Esophagus (tissue), 2 donors: ENCODE measurements around the gene CHMP1B. TPM values are rescaled to one million over a fixed set of nuclear protein-coding genes. Genes with fewer than 3 reads are reported as not detected.

Source experiments
- H3K27ac ChIP-seq, 2 donors: one replicate each; pipeline ENCODE4 v1.5.1; 2013; ENCODE audit warnings: low read depth in 2 of 2, mild to moderate bottlenecking in 2 of 2, inconsistent platforms in 1 of 2, low read length in 1 of 2, moderate library complexity in 1 of 2
- H3K27me3 ChIP-seq, 2 donors: one replicate each; pipeline ENCODE4 v1.6.1; 2013; ENCODE audit warnings: low read length in 2 of 2, control low read depth in 1 of 2, mild to moderate bottlenecking in 1 of 2; ENCODE audit not compliant: insufficient read depth in 2 of 2, control insufficient read depth in 1 of 2
- H3K36me3 ChIP-seq, 2 donors: one replicate each; pipeline ENCODE4 v1.6.1; 2013; ENCODE audit warnings: low read length in 1 of 2; ENCODE audit not compliant: control insufficient read depth in 2 of 2, insufficient read depth in 2 of 2
- H3K4me1 ChIP-seq, 2 donors: one replicate each; pipeline ENCODE4 v1.6.1; 2013; ENCODE audit warnings: low read length in 1 of 2; ENCODE audit not compliant: control insufficient read depth in 2 of 2, insufficient read depth in 2 of 2
- H3K4me3 ChIP-seq, 2 donors: one replicate each; pipeline ENCODE4 v1.5.1; 2013; ENCODE audit warnings: low read length in 2 of 2, mild to moderate bottlenecking in 2 of 2, low read depth in 1 of 2, moderate library complexity in 1 of 2
- H3K9me3 ChIP-seq, 2 donors: one replicate each; pipeline ENCODE4 v1.6.1; 2013; ENCODE audit warnings: mild to moderate bottlenecking in 2 of 2, low read depth in 1 of 2, low read length in 1 of 2, moderate library complexity in 1 of 2; ENCODE audit not compliant: control insufficient read depth in 2 of 2, insufficient read depth in 1 of 2
- WGBS, 2 donors: extraction: QIAGEN DNeasy Blood & Tissue Kit; methylation state at CpG; one replicate each; pipeline ENCODE4 v1.1.7; 2013; 5-methylcytosine and 5-hydroxymethylcytosine counted together
- polyA plus RNA-seq, 2 donors: library from polyadenylated mRNA; stranded (reverse); fragments of 200-250 nt; gene quantifications; one replicate each; pipeline ENCODE4 v1.2.3, GENCODE V29; 2013
- donor health status: healthy with polysubstance abuse.
- donor health status: Bipolar disorder and iron deficiency.

Gene CHMP1B
- polyA plus RNA-seq, 2 donors, result 26.8 to 31.5 TPM

GRCh38 chr18:11830585-11830984, 20.6 kb upstream of the CHMP1B start:
- H3K27me3 ChIP-seq, result no peaks in the 10 kb centered on the region
- H3K36me3 ChIP-seq, result no peaks in the 10 kb centered on the region
- no peak overlapping the region for H3K27ac ChIP-seq
- no peaks in the 10 kb centered on the region for H3K9me3 ChIP-seq
- H3K4me3 ChIP-seq, result no peak overlapping the region
- WGBS, 2 donors, result 96 to 99% methylated on average over 4 of the region's 4 CpGs
- H3K4me1 ChIP-seq, result no peaks in the 10 kb centered on the region

GRCh38 chr18:11831921-11832320, 19.3 kb upstream of the CHMP1B start:
- Histone ChIP-seq H3K27me3 (no peaks in the 10 kb centered on the region), H3K36me3 (no peaks in the 10 kb centered on the region), H3K9me3 (no peaks in the 10 kb centered on the region), H3K4me1 (no peaks in the 10 kb centered on the region), H3K27ac (no peak overlapping the region), H3K4me3 (no peak overlapping the region)
- 76 to 78% methylated on average over 3 of the region's 3 CpGs for WGBS, 2 donors

- 78 to 86% methylated on average over 5 of the region's 5 CpGs for WGBS, 2 donors
- H3K36me3 ChIP-seq, result no peaks in the 10 kb centered on the region
- no peaks in the 10 kb centered on the region for H3K9me3 ChIP-seq
- no peak overlapping the region for H3K4me3 ChIP-seq
- no peaks in the 10 kb centered on the region for H3K4me1 ChIP-seq
- H3K27me3 ChIP-seq, result no peaks in the 10 kb centered on the region
- H3K27ac ChIP-seq, result no peak overlapping the region
Observed at GRCh38 chr18:11834772-11835171, 16.4 kb upstream of the CHMP1B start.

DNA sequence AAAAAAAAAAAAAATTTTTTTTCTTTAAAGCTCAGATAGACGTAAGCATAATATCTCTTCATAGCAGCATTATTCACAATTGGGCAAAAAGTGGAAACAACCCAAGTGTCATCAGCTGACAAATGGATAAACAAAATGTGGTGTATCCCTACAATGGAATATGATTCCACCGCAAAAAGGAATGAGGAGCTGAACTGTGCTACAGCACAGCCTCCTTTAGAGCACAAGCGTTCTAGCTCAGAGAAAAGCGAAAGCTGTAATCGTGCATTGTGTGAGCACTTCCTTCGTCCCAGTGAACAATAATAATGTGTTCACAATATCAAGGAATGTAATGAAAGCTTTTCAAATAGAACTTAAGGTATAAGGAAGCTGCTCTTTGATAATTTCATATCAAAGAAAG, 11.7 kb upstream of the CHMP1B start:
- Histone ChIP-seq H3K27me3 (no peaks in the 10 kb centered on the region), H3K27ac (no peak overlapping the region), H3K36me3 (no peaks in the 10 kb centered on the region), H3K4me1 (no peaks in the 10 kb centered on the region), H3K9me3 (no peaks in the 10 kb centered on the region), H3K4me3 (no peak overlapping the region)
- 73 to 77% methylated on average over 6 of the region's 6 CpGs for WGBS, 2 donors

- Histone ChIP-seq H3K9me3 (no peaks in the 10 kb centered on the region), H3K27me3 (no peaks in the 10 kb centered on the region), H3K36me3 (no peaks in the 10 kb centered on the region), H3K27ac (no peak overlapping the region), H3K4me1 (no peaks in the 10 kb centered on the region), H3K4me3 (no peak overlapping the region)
- WGBS, 2 donors, result 53 to 67% methylated on average over 6 of the region's 6 CpGs
Observed at GRCh38 chr18:11840493-11840892, 10.7 kb upstream of the CHMP1B start.

DNA sequence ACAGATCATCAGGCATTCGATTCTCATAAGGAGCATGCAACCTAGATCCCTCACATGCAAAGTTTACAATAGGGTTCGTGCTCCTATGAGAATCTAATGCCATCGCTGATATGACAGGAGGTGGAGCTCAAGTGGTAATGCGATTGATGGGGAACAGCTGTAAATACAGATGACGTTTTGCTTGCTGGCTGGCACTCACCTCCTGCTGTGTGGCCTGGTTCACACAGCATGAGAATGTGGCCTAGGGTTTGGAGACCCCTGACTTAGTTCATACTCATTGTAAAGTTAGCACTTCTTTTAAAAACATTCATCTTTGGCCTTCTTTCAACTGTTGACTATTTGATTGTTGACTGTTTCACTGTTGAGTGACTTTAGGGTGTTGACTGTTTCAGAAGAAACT, 8.7 kb upstream of the CHMP1B start:
- H3K4me3 ChIP-seq, result no peak overlapping the region
- H3K36me3 ChIP-seq, result no peaks in the 10 kb centered on the region
- no peaks in the 10 kb centered on the region for H3K9me3 ChIP-seq
- no peaks in the 10 kb centered on the region for H3K27me3 ChIP-seq
- H3K4me1 ChIP-seq, result no peaks in the 10 kb centered on the region
- no peak overlapping the region for H3K27ac ChIP-seq
- WGBS, 2 donors, result 68 to 69% methylated on average over 5 of the region's 5 CpGs

- H3K9me3 ChIP-seq, result no peaks in the 10 kb centered on the region
- no peaks in the 10 kb centered on the region for H3K36me3 ChIP-seq
- no peaks in the 10 kb centered on the region for H3K4me1 ChIP-seq
- no peak overlapping the region for H3K4me3 ChIP-seq
- H3K27ac ChIP-seq, result no peak overlapping the region
- WGBS, 2 donors, result 87 to 88% methylated on average over 6 of the region's 6 CpGs
- no peaks in the 10 kb centered on the region for H3K27me3 ChIP-seq
Observed at GRCh38 chr18:11844436-11844835, 6.8 kb upstream of the CHMP1B start.

DNA sequence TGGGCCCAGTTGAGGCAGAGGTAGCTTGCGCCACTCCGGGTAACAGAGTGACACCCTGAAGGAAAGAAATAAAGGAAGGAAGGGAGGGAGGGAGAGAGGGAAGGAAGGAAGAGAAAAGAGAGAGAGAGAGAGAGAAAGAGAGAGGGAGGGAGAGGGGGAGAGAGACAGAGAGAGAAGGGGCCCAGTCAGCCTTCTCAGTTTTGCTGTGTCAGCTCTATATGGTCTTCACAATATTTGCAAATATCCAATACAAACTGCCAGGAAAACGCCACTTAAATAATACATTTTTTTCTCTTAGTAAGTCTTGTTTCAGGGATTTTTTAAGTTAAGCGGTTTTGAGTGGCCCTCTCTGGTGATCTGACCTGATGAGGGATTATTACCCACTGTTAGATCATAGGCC, 5.6 kb upstream of the CHMP1B start:
- Histone ChIP-seq H3K4me1 (no peaks in the 10 kb centered on the region), H3K4me3 (no peak overlapping the region), H3K27ac (no peak overlapping the region), H3K36me3 (no peaks in the 10 kb centered on the region), H3K9me3 (no peaks in the 10 kb centered on the region), H3K27me3 (no peaks in the 10 kb centered on the region)
- 81 to 93% methylated on average over 4 of the region's 4 CpGs for WGBS, 2 donors

DNA sequence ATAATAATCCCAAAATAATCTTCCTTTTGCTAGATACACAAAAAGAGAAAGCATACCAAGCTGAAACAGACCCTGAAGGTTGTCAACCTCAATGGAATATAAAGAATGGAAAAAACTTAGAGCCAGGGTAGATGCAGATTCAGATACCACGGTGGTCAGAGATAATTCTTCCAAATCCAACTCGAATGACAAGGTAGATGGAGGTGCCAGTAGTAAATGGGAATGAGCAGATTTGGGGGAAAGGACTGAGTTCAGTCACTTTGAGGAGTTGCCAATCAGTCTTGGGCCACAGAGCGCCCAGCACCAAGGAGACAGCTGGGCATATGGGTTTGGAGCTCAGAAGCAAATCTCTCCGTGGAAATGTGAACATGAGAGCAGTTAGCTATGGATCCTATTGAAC, 3.4 kb upstream of the CHMP1B start:
- Histone ChIP-seq H3K4me3 (no peak overlapping the region), H3K36me3 (no peaks in the 10 kb centered on the region), H3K9me3 (no peaks in the 10 kb centered on the region), H3K4me1 (no peaks in the 10 kb centered on the region), H3K27me3 (no peaks in the 10 kb centered on the region), H3K27ac (no peak overlapping the region)
- WGBS, 2 donors, result 82 to 87% methylated on average over 4 of the region's 4 CpGs

DNA sequence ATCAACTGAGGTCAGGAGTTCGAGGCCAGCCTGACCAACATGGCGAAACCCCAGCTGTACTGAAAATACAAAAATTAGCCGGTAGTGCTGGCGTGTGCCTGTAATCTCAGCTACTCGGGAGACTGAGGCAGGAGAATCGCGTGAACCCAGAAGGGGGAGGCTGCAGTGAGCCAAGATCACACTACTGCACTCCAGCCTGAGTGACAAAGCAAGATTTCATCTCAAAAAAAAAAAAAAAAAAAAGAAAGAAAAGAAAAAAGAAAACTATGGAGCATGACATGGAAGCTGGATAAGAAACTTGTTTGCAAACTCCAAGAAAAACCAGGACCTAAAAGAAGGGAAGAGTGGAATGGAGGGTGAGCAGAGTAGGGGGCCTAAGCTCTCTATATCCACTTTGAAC, 1.9 kb upstream of the CHMP1B start:
- no peaks in the 10 kb centered on the region for H3K36me3 ChIP-seq
- no peak overlapping the region for H3K4me3 ChIP-seq
- peaks cover 0 to 1% of the 10 kb centered on the region in 2 donors for H3K4me1 ChIP-seq
- H3K9me3 ChIP-seq, result no peaks in the 10 kb centered on the region
- no peaks in the 10 kb centered on the region for H3K27me3 ChIP-seq
- 88 to 94% methylated on average over 7 of the region's 7 CpGs for WGBS, 2 donors
- no peak overlapping the region for H3K27ac ChIP-seq
